Muscle layer of duodenum (tissue), 2 donors: ENCODE measurements around the gene SPANXN4.

Experiments used
- H3K27ac ChIP-seq: one replicate; pipeline ENCODE4 v1.7.0; 2013; ENCODE audit warnings: mild to moderate bottlenecking, low read length
- H3K27me3 ChIP-seq: one replicate; pipeline ENCODE4 v1.7.0; 2013; ENCODE audit warnings: low read depth, mild to moderate bottlenecking, control low read depth, low read length
- H3K36me3 ChIP-seq, 2 donors: one replicate each; pipeline ENCODE4 v1.7.0; 2013; ENCODE audit warnings: low read length in 2 of 2, control low read depth in 1 of 2, mild to moderate bottlenecking in 1 of 2; ENCODE audit not compliant: insufficient read depth in 2 of 2, control insufficient read depth in 1 of 2
- H3K4me1 ChIP-seq, 2 donors: one replicate each; pipeline ENCODE4 v1.7.0; 2013; ENCODE audit warnings: low read length in 2 of 2, mild to moderate bottlenecking in 2 of 2, control low read depth in 1 of 2, moderate library complexity in 1 of 2; ENCODE audit not compliant: insufficient read depth in 2 of 2, control insufficient read depth in 1 of 2
- H3K4me3 ChIP-seq, 2 donors: one replicate each; pipeline ENCODE4 v1.7.0; 2013; ENCODE audit warnings: low read length in 2 of 2, low read depth in 1 of 2, mild to moderate bottlenecking in 1 of 2
- H3K9me3 ChIP-seq, 2 donors: one replicate each; pipeline ENCODE4 v1.7.0; 2013; ENCODE audit warnings: low read length in 2 of 2, control low read depth in 1 of 2, mild to moderate bottlenecking in 1 of 2; ENCODE audit not compliant: control insufficient read depth in 1 of 2
- donor health status: healthy.

The SPANXN4 gene

GRCh38 chrX:143058120-143058519 is 32.4 kb downstream of the SPANXN4 start:
- Histone ChIP-seq H3K27ac (no peak overlapping the region), H3K9me3 (no peaks in the 10 kb centered on the region), H3K4me1 (no peaks in the 10 kb centered on the region), H3K36me3 (no peaks in the 10 kb centered on the region), H3K27me3 (no peaks in the 10 kb centered on the region), H3K4me3 (no peak overlapping the region)

DNA sequence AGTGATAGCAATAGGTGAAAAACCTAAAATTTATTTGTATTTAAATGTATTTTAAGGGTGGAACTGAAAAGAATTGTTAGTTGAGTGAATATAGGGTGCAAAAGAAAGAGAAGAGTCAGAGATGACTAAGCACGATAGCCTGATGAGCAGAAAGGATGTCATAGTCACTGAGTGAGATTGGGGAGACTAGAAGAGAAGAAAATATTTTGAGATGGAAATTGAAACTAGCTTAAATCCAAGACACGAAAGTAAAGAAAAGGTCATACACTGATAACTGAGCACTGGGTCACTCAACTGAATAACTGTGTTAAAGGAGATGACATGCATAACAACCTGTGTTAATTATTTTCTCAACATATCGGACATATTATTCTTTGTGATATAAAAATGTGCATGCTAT is 55.5 kb downstream of the SPANXN4 start:
- Histone ChIP-seq H3K27ac (no peak overlapping the region), H3K36me3 (no peaks in the 10 kb centered on the region), H3K4me1 (no peaks in the 10 kb centered on the region), H3K9me3 (no peaks in the 10 kb centered on the region), H3K4me3 (no peak overlapping the region), H3K27me3 (no peaks in the 10 kb centered on the region)

DNA sequence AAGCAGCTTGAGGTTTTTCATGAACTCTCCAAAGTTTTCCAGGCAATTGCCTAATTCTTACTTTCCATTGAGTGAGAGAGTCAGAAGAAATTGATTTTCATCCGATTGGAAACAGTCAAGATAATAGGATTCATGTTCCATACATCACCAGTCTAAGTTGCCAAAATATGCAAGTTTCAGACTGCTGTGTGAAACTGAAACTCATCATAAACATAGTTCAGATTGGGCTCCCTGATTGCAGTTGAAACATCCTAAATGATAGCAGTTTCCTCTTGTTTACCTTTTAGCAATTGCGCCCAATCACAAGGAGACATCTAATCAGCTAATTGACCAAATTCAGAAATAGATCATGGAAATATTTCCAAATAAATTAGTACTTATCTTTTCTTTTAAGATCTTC is 56.8 kb downstream of the SPANXN4 start:
- Histone ChIP-seq H3K9me3 (no peaks in the 10 kb centered on the region), H3K27me3 (no peaks in the 10 kb centered on the region), H3K4me3 (no peak overlapping the region), H3K4me1 (no peaks in the 10 kb centered on the region), H3K27ac (no peak overlapping the region), H3K36me3 (no peaks in the 10 kb centered on the region)
